ENCODE measurements around the gene HIGD1B. TPM values are rescaled to one million over a fixed set of nuclear protein-coding genes. Genes with fewer than 3 reads are reported as not detected.

The HIGD1B gene
- total RNA-seq, 1 experiment from 2014 or later, result not detected

DNA sequence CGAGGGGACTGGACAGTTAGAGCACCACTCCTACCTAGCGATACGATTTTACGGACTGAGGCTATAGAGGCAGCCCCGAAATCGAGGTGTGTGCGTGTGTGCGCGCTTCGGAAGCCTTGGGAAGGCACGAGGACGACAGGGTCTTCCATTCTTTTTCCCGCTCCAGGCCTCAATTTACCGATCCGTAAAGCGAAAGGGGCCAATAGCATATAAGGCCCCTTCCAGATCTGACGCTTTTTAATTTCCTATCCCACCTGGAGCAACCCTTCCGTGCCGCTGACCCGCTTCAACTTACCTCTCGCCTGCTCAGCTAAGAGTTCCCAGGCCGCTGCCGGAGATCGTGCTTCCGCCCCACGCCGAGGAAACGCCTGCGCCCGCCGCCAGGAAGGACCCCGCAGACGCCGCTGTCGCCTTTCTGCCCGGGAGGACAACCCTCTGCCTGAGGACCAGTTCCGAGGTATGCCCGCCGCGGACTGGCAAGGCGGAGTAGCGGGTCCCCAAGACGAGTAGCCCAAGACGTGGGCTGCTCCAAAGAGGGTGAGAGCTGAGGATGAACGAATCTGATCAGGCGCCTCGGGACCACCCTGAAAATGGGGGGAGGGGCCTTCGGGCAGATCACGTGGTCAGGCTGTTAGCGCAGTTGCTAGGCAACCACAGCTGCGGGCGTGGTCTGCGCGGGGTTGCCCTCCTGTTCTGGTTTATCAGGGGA, 51.5 kb downstream of the HIGD1B start, which contains the start of gene EFTUD2 (continued):
- TF ChIP-seq, protein P1, sequence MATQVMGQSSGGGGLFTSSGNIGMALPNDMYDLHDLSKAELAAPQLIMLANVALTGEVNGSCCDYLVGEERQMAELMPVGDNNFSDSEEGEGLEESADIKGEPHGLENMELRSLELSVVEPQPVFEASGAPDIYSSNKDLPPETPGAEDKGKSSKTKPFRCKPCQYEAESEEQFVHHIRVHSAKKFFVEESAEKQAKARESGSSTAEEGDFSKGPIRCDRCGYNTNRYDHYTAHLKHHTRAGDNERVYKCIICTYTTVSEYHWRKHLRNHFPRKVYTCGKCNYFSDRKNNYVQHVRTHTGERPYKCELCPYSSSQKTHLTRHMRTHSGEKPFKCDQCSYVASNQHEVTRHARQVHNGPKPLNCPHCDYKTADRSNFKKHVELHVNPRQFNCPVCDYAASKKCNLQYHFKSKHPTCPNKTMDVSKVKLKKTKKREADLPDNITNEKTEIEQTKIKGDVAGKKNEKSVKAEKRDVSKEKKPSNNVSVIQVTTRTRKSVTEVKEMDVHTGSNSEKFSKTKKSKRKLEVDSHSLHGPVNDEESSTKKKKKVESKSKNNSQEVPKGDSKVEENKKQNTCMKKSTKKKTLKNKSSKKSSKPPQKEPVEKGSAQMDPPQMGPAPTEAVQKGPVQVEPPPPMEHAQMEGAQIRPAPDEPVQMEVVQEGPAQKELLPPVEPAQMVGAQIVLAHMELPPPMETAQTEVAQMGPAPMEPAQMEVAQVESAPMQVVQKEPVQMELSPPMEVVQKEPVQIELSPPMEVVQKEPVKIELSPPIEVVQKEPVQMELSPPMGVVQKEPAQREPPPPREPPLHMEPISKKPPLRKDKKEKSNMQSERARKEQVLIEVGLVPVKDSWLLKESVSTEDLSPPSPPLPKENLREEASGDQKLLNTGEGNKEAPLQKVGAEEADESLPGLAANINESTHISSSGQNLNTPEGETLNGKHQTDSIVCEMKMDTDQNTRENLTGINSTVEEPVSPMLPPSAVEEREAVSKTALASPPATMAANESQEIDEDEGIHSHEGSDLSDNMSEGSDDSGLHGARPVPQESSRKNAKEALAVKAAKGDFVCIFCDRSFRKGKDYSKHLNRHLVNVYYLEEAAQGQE (IDR thresholded peaks at IDR 0.05; ENCODE audit: low read depth), result no peak
- TF ChIP-seq, protein P2, sequence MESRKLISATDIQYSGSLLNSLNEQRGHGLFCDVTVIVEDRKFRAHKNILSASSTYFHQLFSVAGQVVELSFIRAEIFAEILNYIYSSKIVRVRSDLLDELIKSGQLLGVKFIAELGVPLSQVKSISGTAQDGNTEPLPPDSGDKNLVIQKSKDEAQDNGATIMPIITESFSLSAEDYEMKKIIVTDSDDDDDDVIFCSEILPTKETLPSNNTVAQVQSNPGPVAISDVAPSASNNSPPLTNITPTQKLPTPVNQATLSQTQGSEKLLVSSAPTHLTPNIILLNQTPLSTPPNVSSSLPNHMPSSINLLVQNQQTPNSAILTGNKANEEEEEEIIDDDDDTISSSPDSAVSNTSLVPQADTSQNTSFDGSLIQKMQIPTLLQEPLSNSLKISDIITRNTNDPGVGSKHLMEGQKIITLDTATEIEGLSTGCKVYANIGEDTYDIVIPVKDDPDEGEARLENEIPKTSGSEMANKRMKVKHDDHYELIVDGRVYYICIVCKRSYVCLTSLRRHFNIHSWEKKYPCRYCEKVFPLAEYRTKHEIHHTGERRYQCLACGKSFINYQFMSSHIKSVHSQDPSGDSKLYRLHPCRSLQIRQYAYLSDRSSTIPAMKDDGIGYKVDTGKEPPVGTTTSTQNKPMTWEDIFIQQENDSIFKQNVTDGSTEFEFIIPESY (IDR thresholded peaks at IDR 0.05; ENCODE audit: extremely low read depth, insufficient replicate concordance, low read length), result no peak
- TF ChIP-seq YY1 (IDR thresholded peaks at IDR 0.05; ENCODE audit: extremely low read depth, insufficient replicate concordance, low read depth, low read length), result peak; percentile 48
- TF ChIP-seq POLR2A (IDR thresholded peaks at IDR 0.05; ENCODE audit: borderline replicate concordance, extremely low read depth, insufficient read depth, insufficient read length), result peak; percentile 63
- peak; percentile 95 for TF ChIP-seq SRF (IDR thresholded peaks at IDR 0.05; ENCODE audit: low read depth)

Other genes starting within 250 kb of the HIGD1B start
- gene MEIOC, start 191.4 kb upstream of the HIGD1B start, total RNA-seq (2021; ENCODE audit: unreplicated experiment), result not detected
- gene CCDC43, start 158.1 kb upstream of the HIGD1B start, total RNA-seq (2021; ENCODE audit: unreplicated experiment), result 33.0 TPM
- 26.1 TPM for gene DBF4B, start 139.2 kb upstream of the HIGD1B start, total RNA-seq (2021; ENCODE audit: unreplicated experiment)
- gene ADAM11, start 88.9 kb upstream of the HIGD1B start, total RNA-seq (2021; ENCODE audit: unreplicated experiment), result 7.7 TPM
- gene GJC1, start 17.6 kb upstream of the HIGD1B start, total RNA-seq (2021; ENCODE audit: unreplicated experiment), result 62.4 TPM
- 150 TPM for gene EFTUD2, start 51.6 kb downstream of the HIGD1B start, total RNA-seq (2021; ENCODE audit: unreplicated experiment)
- gene GFAP, start 67.6 kb downstream of the HIGD1B start, total RNA-seq (2021; ENCODE audit: unreplicated experiment), result not detected
- gene KIF18B, start 99.9 kb downstream of the HIGD1B start, total RNA-seq (2021; ENCODE audit: unreplicated experiment), result 76.4 TPM
- 3.5 TPM for gene C1QL1, start 120.4 kb downstream of the HIGD1B start, total RNA-seq (2021; ENCODE audit: unreplicated experiment)
- 31.9 TPM for gene DCAKD, start 203.7 kb downstream of the HIGD1B start, total RNA-seq (2021; ENCODE audit: unreplicated experiment)
- 173 TPM for gene NMT1, start 213.4 kb downstream of the HIGD1B start, total RNA-seq (2021; ENCODE audit: unreplicated experiment)

Data from HCT116 (cell line).